ENCODE data around the gene GALNTL6. TPM values are rescaled to one million over a fixed set of nuclear protein-coding genes. Genes with fewer than 3 reads are reported as not detected.

Gene GALNTL6
- total and polyA plus RNA-seq, 9 of the 15 experiments (the other 6 are each of a cell fraction or from before 2014, with no cell fraction given) = 0.18 to 0.50 (median 0.29) TPM

GRCh38 chr4:172073590-172073989, 260.4 kb downstream of the GALNTL6 start:
- FAIRE-seq (no peak), ATAC-seq (no peak), DNase-seq (ENCODE audit: extremely low read depth in 1 of 4, low spot score in 3 of 4) (no peak)
- Histone ChIP-seq H3K27me3 (ENCODE audit: control insufficient read depth in 2 of 2, insufficient read depth in 2 of 2, low read length in 2 of 2) (no peaks in the 10 kb centered on the region), H3K9ac (ENCODE audit: insufficient read depth in 1 of 2, low read depth in 2 of 2, low read length in 2 of 2) (no peak overlapping the region), H3K9me1 (ENCODE audit: control insufficient read depth, insufficient read depth, low read length) (no peaks in the 10 kb centered on the region), H3K4me1 (replicated peaks in 1 of 2; ENCODE audit: control insufficient read depth in 2 of 2, insufficient read depth in 2 of 2, low read length in 2 of 2) (no peaks in the 10 kb centered on the region), H3K36me3 (ENCODE audit: control insufficient read depth, insufficient read depth, low read length) (no peaks in the 10 kb centered on the region), H3K4me2 (ENCODE audit: insufficient read depth, low read length) (no peak overlapping the region), H3K27ac (ENCODE audit: extremely low read depth, low read depth, low read length) (no peak overlapping the region), H4K20me1 (replicated peaks; ENCODE audit: control insufficient read depth, insufficient read depth, low read length) (no peaks in the 10 kb centered on the region), H3K79me2 (ENCODE audit: control insufficient read depth, insufficient read depth, low read length) (no peaks in the 10 kb centered on the region), H2AFZ (ENCODE audit: low read depth, low read length) (no peak overlapping the region), H3K4me3 (no peak overlapping the region), H3K9me3 (replicated peaks; ENCODE audit: control insufficient read depth, insufficient read depth, low read depth, low read length) (no peaks in the 10 kb centered on the region)
- POLR2A ChIA-PET = no interaction called here
- CTCF ChIA-PET (ENCODE audit: low intra/inter-chr PET ratio) = no interaction called here
- in situ Hi-C loops (cut with MboI) = no loop called here
- intact Hi-C loops (cut with micrococcal nuclease) = no loop called here
- no TSS peak for BruUV-seq (replicated peaks)
- no peak for TF ChIP-seq MXI1 (IDR thresholded peaks at IDR 0.05; ENCODE audit: low read depth, low read length)
- TF ChIP-seq CBX8 (IDR thresholded peaks at IDR 0.05; ENCODE audit: borderline replicate concordance, extremely low read depth, low read depth, low read length, poor library complexity, severe bottlenecking) = no peak
- no peak for TF ChIP-seq KLF10 (CRISPR knock-in tag; IDR thresholded peaks at IDR 0.05)
- TF ChIP-seq EP300 (IDR thresholded peaks at IDR 0.05; ENCODE audit: low read length) = no peak
- no peak for TF ChIP-seq ELK1 (CRISPR knock-in tag; IDR thresholded peaks at IDR 0.05)
- TF ChIP-seq ARID4B (CRISPR knock-in tag; IDR thresholded peaks at IDR 0.05) = no peak
- no peak for TF ChIP-seq ZBTB49 (CRISPR knock-in tag; IDR thresholded peaks at IDR 0.05; ENCODE audit: borderline replicate concordance)
- no peak for TF ChIP-seq ZKSCAN8 (CRISPR knock-in tag; IDR thresholded peaks at IDR 0.05)
- no peak for TF ChIP-seq SRSF3 (IDR thresholded peaks at IDR 0.05; ENCODE audit: insufficient read depth, low read length)
- no peak for TF ChIP-seq TBL1XR1 (IDR thresholded peaks at IDR 0.05; ENCODE audit: low read length in 2 of 2)
- no peak for TF ChIP-seq ATF1 (CRISPR knock-in tag; IDR thresholded peaks at IDR 0.05)
- TF ChIP-seq ATF1 (tag; IDR thresholded peaks at IDR 0.05) = no peak

Data from K562 (cell line).